HG03520 (cell line): Measurements from ENCODE around the gene PLSCR5.

Experiments used
- ATAC-seq: cut with Tn5 transposase; IDR thresholded peaks from one replicate; pipeline ENCODE4 v1.9.1; 2021; ENCODE audit warnings: mild to moderate bottlenecking, moderate library complexity; ENCODE audit not compliant: unreplicated experiment

Gene PLSCR5

DNA sequence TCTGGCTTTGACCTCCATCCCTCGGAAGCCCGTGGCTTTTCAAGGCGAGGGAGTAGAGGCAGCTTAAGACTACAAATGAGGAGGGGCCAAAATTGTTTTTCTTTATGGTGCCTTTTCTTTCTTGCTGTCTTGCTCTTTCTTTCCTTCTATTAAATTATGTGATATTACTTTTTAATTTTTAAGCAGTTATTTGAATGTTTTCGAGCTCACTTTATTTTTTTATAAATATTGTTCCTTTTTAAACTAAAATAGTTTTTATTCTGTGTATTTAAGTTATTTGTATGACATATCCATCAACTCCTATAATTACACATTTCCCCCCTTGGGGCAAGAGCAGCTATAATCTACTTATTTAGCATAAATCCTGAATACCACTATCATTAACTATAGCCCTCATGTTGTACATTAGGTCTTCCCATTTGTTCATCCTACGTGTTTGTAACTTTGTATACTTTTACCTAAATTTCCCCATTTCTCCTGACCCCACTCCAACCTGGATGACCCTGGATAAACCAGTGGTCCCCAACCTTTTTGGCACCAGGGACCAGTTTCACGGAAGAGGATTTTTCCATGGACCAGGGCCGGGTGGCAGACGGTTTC is 60.1 kb downstream of the PLSCR5 start:
- peak; percentile 9 for ATAC-seq

DNA sequence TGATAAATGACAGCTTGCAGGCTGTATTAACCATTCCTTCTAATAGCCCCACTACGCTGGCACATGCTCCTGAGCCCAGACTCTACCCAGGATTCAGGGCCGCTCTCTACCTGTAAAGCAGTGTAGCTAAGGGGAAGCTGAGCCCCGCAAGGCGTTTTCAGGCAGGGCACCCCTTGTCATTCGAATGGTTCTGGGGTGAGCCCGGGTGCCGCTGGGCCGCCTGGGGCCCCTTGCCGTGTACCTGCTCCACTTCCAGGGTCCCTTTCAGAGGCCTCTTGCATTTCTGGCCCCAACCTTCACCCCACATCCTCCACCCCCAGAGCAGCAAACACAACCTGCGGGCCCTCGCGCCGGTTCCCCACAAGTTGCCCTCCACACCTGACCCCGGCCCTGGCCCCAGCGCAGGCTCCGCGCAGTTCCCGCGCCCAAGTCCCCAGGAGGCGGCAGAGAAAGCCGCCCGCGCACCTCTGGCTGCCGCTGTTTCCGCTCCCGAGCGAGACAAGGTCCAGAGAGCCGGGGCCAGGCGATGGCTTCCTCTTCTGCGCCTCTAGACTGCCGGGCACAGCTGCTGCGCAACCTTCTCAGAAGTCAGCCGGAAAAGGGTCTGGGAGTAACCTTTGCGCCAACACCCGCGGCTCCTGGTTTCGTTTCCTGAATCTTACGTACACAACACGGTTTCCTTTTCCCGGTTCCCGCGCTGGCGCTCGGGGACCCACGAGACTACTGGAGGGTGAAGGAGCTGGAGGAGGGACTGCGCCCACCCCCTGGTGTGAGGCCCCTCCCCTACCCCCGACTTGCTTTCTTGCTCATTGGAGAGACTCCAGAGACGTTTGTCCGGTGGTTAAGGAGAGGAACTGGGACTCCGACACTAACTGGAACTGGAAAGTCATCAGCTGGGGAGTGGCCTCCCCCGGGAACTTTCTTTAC is 60.9 kb downstream of the PLSCR5 start, which contains the start of gene PLSCR1:
Gene PLSCR1, minus strand, starts transcription at position 606 of the 927 bp plus-strand sequence. CDS start 8,055 bp downstream, outside the sequence.
- ATAC-seq, result peak; percentile 82

DNA sequence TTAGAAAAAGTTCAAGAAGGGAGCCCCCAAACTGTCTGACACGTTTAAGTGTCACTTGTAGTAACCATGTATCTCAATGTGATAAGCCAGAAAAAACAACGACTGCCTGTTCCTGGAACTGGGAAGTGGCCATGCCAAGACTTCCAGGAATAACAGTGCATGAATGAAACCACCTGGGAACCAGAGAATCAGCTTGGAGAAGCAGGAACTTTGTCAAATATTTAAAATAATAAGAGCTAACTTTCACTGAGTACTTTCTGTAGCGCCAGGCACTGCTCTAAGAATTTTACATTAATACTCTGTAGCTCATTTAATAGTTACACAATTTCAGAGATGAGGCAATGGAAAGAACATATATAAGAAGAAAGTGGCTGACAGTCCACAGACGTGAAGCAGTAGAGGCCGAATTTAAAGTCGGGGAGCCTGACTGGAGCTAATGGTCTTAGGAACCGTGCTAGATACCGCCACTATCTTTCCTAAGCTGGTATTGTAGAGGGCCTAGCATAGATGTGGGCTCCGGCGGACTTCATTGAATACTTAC is 61.6 kb downstream of the PLSCR5 start:
- peak; percentile 11 for ATAC-seq

DNA sequence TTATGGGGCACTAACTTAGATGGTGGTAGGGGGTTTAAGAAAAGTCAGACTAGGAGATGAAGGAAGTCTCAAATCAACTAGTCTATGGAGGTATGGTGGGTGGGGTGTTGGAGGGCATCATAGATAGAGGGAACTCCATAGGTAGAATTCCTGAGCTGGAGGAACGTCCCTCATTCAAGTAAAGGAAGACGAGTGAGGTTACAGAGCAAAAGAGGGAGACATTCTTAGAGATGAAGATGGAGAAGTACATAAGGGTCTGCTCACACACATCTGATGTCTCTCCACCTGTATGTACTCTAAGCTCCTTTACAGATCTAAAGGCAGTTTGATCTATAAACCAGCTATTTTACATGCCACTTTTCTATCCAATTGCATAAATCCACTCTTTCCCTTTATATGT is 62.2 kb downstream of the PLSCR5 start:
- no peak for ATAC-seq

DNA sequence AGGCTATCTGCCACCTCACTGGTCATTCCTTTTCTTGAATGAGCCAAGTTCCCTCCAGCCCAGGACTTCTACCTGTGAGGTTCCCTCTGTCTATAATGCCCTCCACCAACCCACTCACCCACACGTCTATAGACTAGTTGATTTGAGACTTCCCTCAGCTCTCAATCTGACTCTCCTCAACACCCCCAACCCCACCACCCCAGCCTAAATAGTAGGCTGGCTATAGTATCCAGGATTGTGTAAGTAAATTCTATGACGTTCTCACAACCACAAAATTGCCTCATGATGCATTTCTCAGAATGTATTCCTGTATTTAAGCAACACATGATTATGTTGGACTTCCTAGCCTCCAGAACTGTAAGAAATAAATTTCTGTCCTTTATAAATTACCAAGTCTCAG is 63.0 kb downstream of the PLSCR5 start:
- ATAC-seq, result no peak

DNA sequence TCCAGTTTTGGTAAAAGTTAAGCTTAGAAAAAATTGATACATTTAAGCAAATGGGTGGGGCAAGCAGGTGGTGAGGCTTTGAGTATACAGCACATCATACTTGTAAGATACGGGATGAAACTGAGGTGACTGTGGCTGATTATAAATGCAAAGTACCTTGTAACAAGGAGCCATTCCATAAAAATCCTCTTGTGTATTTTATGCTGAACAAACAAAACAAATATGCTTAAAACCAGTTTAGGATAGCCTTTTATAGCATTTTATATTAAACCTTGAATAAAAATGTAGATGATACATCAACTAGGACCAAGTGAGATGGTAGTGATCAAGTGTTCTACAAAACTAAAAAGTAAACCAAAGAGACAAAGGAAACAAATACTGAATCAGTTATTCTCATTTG is 64.2 kb downstream of the PLSCR5 start:
- ATAC-seq, result no peak

DNA sequence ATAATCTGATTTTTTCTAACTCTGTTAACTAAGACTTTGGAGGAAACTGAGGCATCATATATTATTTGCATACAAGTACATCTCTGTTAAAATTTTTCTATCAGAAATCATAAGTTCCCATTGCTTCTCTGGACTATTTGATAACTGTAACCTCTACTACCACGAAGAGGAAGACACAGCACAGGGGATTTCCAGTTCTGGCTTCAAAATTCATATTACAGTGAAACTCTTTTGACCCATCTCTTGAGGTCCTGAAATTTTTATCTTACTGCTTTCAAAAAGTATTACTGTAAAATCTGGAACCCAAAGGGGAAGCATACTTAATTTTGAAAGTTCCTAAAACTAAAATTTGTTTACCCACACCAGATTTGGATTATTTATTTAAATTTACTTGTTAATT is 64.9 kb downstream of the PLSCR5 start:
- ATAC-seq, result no peak

DNA sequence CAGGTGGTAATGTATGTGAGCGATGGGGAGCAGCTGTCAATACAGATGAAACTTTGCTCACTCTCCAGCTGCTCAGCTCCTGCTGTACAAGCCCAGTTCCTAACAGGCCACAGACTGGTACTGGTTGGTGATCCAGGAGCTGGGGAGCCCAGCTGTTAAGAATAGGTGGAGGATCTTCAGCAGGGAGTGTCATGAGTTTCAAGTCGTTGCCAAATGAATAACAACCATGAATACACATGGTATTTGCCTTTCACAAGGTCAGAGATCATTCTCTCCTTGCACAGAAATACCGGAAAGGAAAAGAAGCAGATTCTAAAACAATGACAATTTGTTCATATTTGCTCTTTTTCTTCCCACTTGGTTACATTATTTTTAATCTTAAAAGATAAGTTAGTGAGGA is 65.8 kb downstream of the PLSCR5 start:
- ATAC-seq, result no peak

DNA sequence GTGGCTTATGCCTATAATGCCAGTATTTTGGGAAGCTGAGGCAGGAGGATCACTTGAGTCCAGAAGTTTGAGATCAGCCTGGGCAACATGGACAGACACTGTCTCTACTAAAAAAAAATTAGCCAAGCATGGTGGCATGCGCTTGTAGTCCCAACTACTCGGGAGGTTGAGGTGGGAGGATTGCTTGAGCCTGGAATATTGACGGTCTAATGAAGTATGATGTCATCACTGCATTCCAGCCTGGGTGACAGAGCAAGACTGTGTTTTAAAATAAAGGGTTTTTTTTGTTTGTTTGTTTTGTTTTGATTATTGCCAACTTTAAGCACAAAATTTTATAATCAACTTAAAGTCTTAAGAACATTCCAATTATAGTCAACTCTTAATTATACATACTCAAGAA is 67.5 kb downstream of the PLSCR5 start:
- ATAC-seq, result no peak

DNA sequence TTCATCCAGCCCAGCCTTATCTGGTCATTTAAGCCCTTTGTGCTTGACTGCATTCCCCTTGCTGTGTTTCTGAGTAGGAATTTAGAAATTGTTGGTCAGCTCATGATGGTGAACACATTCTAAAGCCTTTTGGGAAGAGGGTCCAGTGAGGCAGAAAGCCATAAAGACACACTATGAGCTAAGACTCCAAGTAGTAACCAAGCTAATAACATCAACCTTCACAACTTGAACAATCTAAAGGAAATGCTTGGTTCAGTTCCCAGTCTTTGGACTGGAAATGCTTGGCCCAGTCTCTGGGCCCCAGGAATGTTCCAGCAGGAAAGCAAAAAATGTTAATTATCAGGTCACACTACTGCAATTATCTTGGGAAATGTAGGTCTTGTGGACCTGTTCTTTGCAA is 68.5 kb downstream of the PLSCR5 start:
- ATAC-seq, result no peak
